HepG2 (cell line): Measurements from ENCODE around the gene SLC16A3. TPM values are rescaled to one million over a fixed set of nuclear protein-coding genes. Genes with fewer than 3 reads are reported as not detected.

Source experiments
- ARNT2 ChIP-seq: sonication (generic); formaldehyde crosslinking; IDR thresholded peaks from 2 replicates; pipeline ENCODE4 v1.8.0; 2022; ENCODE audit warnings: mild to moderate bottlenecking, low read depth, missing genetic modification reagents, moderate library complexity
- CHCHD3 ChIP-seq: sonication (generic); formaldehyde crosslinking; IDR thresholded peaks from 2 replicates; pipeline ENCODE4 v1.8.0; 2022; ENCODE audit warnings: mild to moderate bottlenecking, missing genetic modification reagents, moderate library complexity
- FOXM1 ChIP-seq: sonication (generic); formaldehyde crosslinking; IDR thresholded peaks from 2 replicates; pipeline ENCODE4 v1.5.0; 2020; ENCODE audit warnings: missing genetic modification reagents
- HNF1B ChIP-seq: sonication (generic); formaldehyde crosslinking; IDR thresholded peaks from 2 replicates; pipeline ENCODE4 v1.5.1; 2020; ENCODE audit warnings: mild to moderate bottlenecking, moderate library complexity, missing genetic modification reagents
- ISX ChIP-seq: sonication (generic); formaldehyde crosslinking; conservative IDR thresholded peaks from 2 replicates; pipeline ENCODE4 v1.5.0; 2020; ENCODE audit warnings: missing genetic modification reagents
- JARID2 ChIP-seq: sonication (generic); formaldehyde crosslinking; IDR thresholded peaks from 2 replicates; pipeline ENCODE4 v1.8.1; 2023; ENCODE audit warnings: missing genetic modification reagents, inconsistent platforms; ENCODE audit not compliant: insufficient replicate concordance
- MXD1 ChIP-seq: sonication (generic); formaldehyde crosslinking; IDR thresholded peaks from 2 replicates; pipeline ENCODE4 v1.4.0; 2020; ENCODE audit warnings: mild to moderate bottlenecking, missing genetic modification reagents
- PAWR ChIP-seq: sonication (generic); formaldehyde crosslinking; IDR thresholded peaks from 2 replicates; pipeline ENCODE4 v1.4.0; 2020; ENCODE audit warnings: missing genetic modification reagents, mild to moderate bottlenecking, borderline replicate concordance
- POLR2G ChIP-seq: fragments of 200-400 bp; formaldehyde crosslinking; IDR thresholded peaks from 2 replicates; pipeline ENCODE4 v1.6.1; 2018; ENCODE audit warnings: mild to moderate bottlenecking, low read depth, low read length, moderate library complexity
- PRDM15 ChIP-seq: sonication (generic); formaldehyde crosslinking; IDR thresholded peaks from 2 replicates; pipeline ENCODE4 v1.4.0; 2020; ENCODE audit warnings: missing genetic modification reagents
- REPIN1 ChIP-seq: sonication (generic); formaldehyde crosslinking; IDR thresholded peaks from 2 replicates; pipeline ENCODE4 v1.8.0; 2022; ENCODE audit warnings: missing genetic modification reagents, low read depth, mild to moderate bottlenecking, borderline replicate concordance
- RFX5 ChIP-seq: IDR thresholded peaks from 2 replicates; pipeline ENCODE4 v1.6.1; 2011; ENCODE audit warnings: low read depth, low read length, improper control_type of control experiment
- ZFY ChIP-seq: sonication (generic); formaldehyde crosslinking; IDR thresholded peaks from 2 replicates; pipeline ENCODE4 v1.4.0; 2020; ENCODE audit warnings: missing genetic modification reagents
- ZNF256 ChIP-seq: sonication (generic); formaldehyde crosslinking; conservative IDR thresholded peaks from 2 replicates; pipeline ENCODE4 v1.4.0; 2020; ENCODE audit warnings: missing genetic modification reagents
- ZNF326 ChIP-seq: sonication (generic); formaldehyde crosslinking; IDR thresholded peaks from 2 replicates; pipeline ENCODE4 v1.4.0; 2020; ENCODE audit warnings: missing genetic modification reagents, borderline replicate concordance
- ZNF547 ChIP-seq: sonication (generic); formaldehyde crosslinking; IDR thresholded peaks from 2 replicates; pipeline ENCODE4 v1.5.1; 2020; ENCODE audit warnings: mild to moderate bottlenecking, missing genetic modification reagents
- ZNF558 ChIP-seq: sonication (generic); formaldehyde crosslinking; IDR thresholded peaks from 2 replicates; pipeline ENCODE4 v1.9.0; 2022; ENCODE audit warnings: mild to moderate bottlenecking, missing genetic modification reagents, borderline replicate concordance
- ZNF703 ChIP-seq: sonication (generic); formaldehyde crosslinking; IDR thresholded peaks from 2 replicates; pipeline ENCODE4 v1.5.1; 2020; ENCODE audit warnings: missing genetic modification reagents, mild to moderate bottlenecking, moderate library complexity, borderline replicate concordance
- polyA plus RNA-seq, 8 experiments: library from polyadenylated mRNA; depleted of rRNA in 3 of 8; stranded (reverse) in 7 of 8; unstranded in 1 of 8; fragments of >200 nt; fragmentation: Illumina TruSeq in 4 of 8; extraction: Trizol in 4 of 8; gene quantifications; 2 replicates each; pipeline versions ENCODE4 v1.2.1 to v1.2.3, GENCODE V29; 2011 to 2016; ENCODE audit warnings: low read depth in 4 of 8, missing spikeins in 1 of 8, mixed read lengths in 1 of 8; ENCODE audit not compliant: insufficient read depth in 1 of 8
- total RNA-seq, 5 experiments: library from RNA; depleted of rRNA; stranded (reverse); fragments of >200 nt; fragmentation: Illumina TruSeq; extraction: Trizol; gene quantifications; 2 replicates each; pipeline ENCODE4 v1.2.3, GENCODE V29; 2016; ENCODE audit warnings: low read depth in 1 of 5
- TF ChIP-seq, protein P1 (sequence below): IDR thresholded peaks from 2 replicates; pipeline ENCODE4 v1.4.0; 2020; ENCODE audit warnings: mild to moderate bottlenecking, missing genetic modification reagents

The SLC16A3 gene
- total and polyA plus RNA-seq, 2 of the 13 experiments (the other 11 are each of a cell fraction or from before 2014, with no cell fraction given): 242 to 349 TPM

DNA sequence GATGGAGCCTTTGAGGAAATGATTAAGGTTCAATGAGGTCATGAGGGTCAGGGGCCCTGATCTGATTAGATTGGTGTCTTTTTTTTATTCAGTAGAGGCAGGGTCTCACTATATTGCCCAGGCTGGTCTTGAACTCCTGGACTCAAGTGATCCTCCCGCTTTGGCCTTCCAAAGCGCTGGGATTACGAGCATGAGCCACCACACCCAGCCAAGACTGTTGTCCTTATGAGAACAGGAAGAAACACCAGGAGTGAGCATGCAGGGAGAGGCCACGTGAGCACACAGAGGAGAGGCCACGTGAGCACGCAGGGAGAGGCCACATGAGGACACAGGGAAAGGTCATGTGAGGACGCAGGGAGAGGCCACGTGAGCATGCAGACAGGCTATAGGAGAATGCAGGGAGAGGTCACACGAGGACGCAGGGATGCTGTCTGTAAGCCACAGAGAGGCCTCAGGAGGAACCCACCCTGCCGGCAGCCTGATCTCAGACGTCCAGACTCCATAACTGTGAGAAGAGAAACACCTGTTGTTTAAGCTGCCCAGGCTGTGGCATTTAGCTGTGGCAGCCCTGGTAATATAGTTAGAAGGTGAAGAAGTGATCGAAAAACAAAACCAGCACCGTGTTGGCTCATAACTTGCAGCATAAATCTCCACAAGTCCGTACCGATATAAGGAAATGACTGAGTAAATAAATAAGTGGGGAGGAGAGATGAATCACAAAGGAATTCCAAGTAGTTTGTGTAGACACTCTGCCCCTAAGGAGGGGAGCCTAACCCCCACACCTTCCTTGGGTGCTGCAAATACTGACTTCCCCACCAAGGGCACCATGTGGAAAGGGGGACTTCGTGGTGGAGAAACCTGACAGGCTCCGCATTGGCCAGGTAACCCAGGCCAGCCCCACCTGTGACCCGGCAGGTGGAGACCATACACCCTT, 59.3 kb downstream of the SLC16A3 start (continued):
- peak; percentile 65 for TF ChIP-seq JARID2 (CRISPR knock-in tag)
- peak; percentile 94 for TF ChIP-seq HNF1B (CRISPR knock-in tag)
- TF ChIP-seq, protein P1, sequence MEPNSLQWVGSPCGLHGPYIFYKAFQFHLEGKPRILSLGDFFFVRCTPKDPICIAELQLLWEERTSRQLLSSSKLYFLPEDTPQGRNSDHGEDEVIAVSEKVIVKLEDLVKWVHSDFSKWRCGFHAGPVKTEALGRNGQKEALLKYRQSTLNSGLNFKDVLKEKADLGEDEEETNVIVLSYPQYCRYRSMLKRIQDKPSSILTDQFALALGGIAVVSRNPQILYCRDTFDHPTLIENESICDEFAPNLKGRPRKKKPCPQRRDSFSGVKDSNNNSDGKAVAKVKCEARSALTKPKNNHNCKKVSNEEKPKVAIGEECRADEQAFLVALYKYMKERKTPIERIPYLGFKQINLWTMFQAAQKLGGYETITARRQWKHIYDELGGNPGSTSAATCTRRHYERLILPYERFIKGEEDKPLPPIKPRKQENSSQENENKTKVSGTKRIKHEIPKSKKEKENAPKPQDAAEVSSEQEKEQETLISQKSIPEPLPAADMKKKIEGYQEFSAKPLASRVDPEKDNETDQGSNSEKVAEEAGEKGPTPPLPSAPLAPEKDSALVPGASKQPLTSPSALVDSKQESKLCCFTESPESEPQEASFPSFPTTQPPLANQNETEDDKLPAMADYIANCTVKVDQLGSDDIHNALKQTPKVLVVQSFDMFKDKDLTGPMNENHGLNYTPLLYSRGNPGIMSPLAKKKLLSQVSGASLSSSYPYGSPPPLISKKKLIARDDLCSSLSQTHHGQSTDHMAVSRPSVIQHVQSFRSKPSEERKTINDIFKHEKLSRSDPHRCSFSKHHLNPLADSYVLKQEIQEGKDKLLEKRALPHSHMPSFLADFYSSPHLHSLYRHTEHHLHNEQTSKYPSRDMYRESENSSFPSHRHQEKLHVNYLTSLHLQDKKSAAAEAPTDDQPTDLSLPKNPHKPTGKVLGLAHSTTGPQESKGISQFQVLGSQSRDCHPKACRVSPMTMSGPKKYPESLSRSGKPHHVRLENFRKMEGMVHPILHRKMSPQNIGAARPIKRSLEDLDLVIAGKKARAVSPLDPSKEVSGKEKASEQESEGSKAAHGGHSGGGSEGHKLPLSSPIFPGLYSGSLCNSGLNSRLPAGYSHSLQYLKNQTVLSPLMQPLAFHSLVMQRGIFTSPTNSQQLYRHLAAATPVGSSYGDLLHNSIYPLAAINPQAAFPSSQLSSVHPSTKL: peak; percentile 95
- TF ChIP-seq ZFY: peak; percentile 67; the same call in 1 of the 2 replicates
- no peak for TF ChIP-seq ZNF326 (CRISPR knock-in tag)
- TF ChIP-seq POLR2G: peak; percentile 33; the same call in 1 of the 2 replicates
- no peak for TF ChIP-seq PRDM15 (CRISPR knock-in tag)
- TF ChIP-seq ISX (CRISPR knock-in tag): no peak
- peak; percentile 39; the same call in 1 of the 2 replicates for TF ChIP-seq ZNF558 (CRISPR knock-in tag)
- peak; percentile 70; the same call in 1 of the 2 replicates for TF ChIP-seq REPIN1 (CRISPR knock-in tag)
- no peak; the same call in 1 of the 2 replicates for TF ChIP-seq ZNF547
- TF ChIP-seq MXD1: peak; percentile 83
- peak; percentile 47; the same call in 1 of the 2 replicates for TF ChIP-seq CHCHD3
- TF ChIP-seq ZNF703 (CRISPR knock-in tag): no peak
- no peak for TF ChIP-seq RFX5
- TF ChIP-seq ARNT2: peak; percentile 91
- no peak for TF ChIP-seq ZNF256 (CRISPR knock-in tag)
- no peak for TF ChIP-seq PAWR
- TF ChIP-seq FOXM1 (CRISPR knock-in tag): no peak
